ENCODE data around the gene SOX5. TPM values are rescaled to one million over a fixed set of nuclear protein-coding genes. Genes with fewer than 3 reads are reported as not detected.
A peak's percentile ranks its signal among the peaks of the same experiment; 100 is the strongest.

Gene SOX5
- polyA plus RNA-seq (2013): 3.7 and 4.0 TPM in 2 replicates

GRCh38 chr12:23949348-23950209, at the start of gene SOX5:
SOX5 (minus strand) TSS chr12:23949670; CDS start chr12:23949601, 69 bp downstream.
- Histone ChIP-seq H4K91ac (ENCODE audit: low read depth, low read length) (peak within 1 kb of the TSS; percentile 53), H3K18ac (ENCODE audit: low read length) (no peak within 1 kb of the TSS), H3K14ac (ENCODE audit: low read length) (peak within 1 kb of the TSS; percentile 45), H3K23ac (ENCODE audit: low read length) (no peak within 1 kb of the TSS), H3K79me2 (ENCODE audit: control insufficient read depth, insufficient read depth, low read length, poor library complexity) (no peaks in the 10 kb centered on the region), H3K79me1 (ENCODE audit: low read length) (peaks cover 11% of the 10 kb centered on the region), H3K4me2 (ENCODE audit: low read length) (peak within 1 kb of the TSS; percentile 90), H3K4me1 (ENCODE audit: control insufficient read depth in 1 of 2, insufficient read depth in 2 of 2, low read length in 2 of 2) (peaks cover 0 to 2% of the 10 kb centered on the region in 2 experiments), H4K8ac (ENCODE audit: low read depth, low read length) (peak within 1 kb of the TSS; percentile 32), H3K4ac (ENCODE audit: low read depth, low read length) (no peak within 1 kb of the TSS), H2BK120ac (ENCODE audit: insufficient read depth, low read length, poor library complexity) (peak within 1 kb of the TSS; percentile 48), H2AK5ac (ENCODE audit: low read length) (no peak within 1 kb of the TSS), H2BK5ac (ENCODE audit: low read depth, low read length, poor library complexity) (peak within 1 kb of the TSS; percentile 79), H4K12ac (ENCODE audit: low read depth, low read length) (no peak within 1 kb of the TSS), H3K27ac (ENCODE audit: low read depth, low read length) (peak within 1 kb of the TSS; percentile 89), H2AFZ (ENCODE audit: insufficient read depth, low read length, poor library complexity) (no peak within 1 kb of the TSS), H3K4me3 (ENCODE audit: low read depth, low read length) (peak within 1 kb of the TSS; percentile 43), H3K9me3 (ENCODE audit: insufficient read depth, low read depth, low read length) (no peaks in the 10 kb centered on the region), H3K36me3 (ENCODE audit: control insufficient read depth in 1 of 2, insufficient read depth in 2 of 2, low read length in 2 of 2) (no peaks in the 10 kb centered on the region), H2BK12ac (ENCODE audit: low read length) (peak within 1 kb of the TSS; percentile 19), H3K9ac (ENCODE audit: low read length) (no peak within 1 kb of the TSS), H3K27me3 (ENCODE audit: insufficient read depth, low read length) (no peaks in the 10 kb centered on the region)
- no CpG with 5 or more reads among the region's 13 CpGs for WGBS (ENCODE audit: extremely low coverage, insufficient coverage, insufficient read length)
- DNase-seq: no peak

- no peaks in the 10 kb centered on the region for H3K79me2 ChIP-seq (ENCODE audit: control insufficient read depth, insufficient read depth, low read length, poor library complexity)
- no peaks in the 10 kb centered on the region for H3K27me3 ChIP-seq (ENCODE audit: insufficient read depth, low read length)
- peak overlapping the region; percentile 14 for H3K4me2 ChIP-seq (ENCODE audit: low read length)
- no peak overlapping the region for H2BK12ac ChIP-seq (ENCODE audit: low read length)
- no peak overlapping the region for H2BK120ac ChIP-seq (ENCODE audit: insufficient read depth, low read length, poor library complexity)
- no peak overlapping the region for H4K8ac ChIP-seq (ENCODE audit: low read depth, low read length)
- H2AK5ac ChIP-seq (ENCODE audit: low read length): no peak overlapping the region
- no peak overlapping the region for H4K12ac ChIP-seq (ENCODE audit: low read depth, low read length)
- WGBS (ENCODE audit: extremely low coverage, insufficient coverage, insufficient read length): no CpG with 5 or more reads among the region's 1 CpG
- no peaks in the 10 kb centered on the region for H3K9me3 ChIP-seq (ENCODE audit: insufficient read depth, low read depth, low read length)
- no peak overlapping the region for H3K14ac ChIP-seq (ENCODE audit: low read length)
- no peak overlapping the region for H3K4me3 ChIP-seq (ENCODE audit: low read depth, low read length)
- no peak overlapping the region for H3K4ac ChIP-seq (ENCODE audit: low read depth, low read length)
- H3K36me3 ChIP-seq (ENCODE audit: control insufficient read depth in 1 of 2, insufficient read depth in 2 of 2, low read length in 2 of 2): no peaks in the 10 kb centered on the region
- H4K91ac ChIP-seq (ENCODE audit: low read depth, low read length): no peak overlapping the region
- DNase-seq: no peak
- no peak overlapping the region for H3K23ac ChIP-seq (ENCODE audit: low read length)
- H3K18ac ChIP-seq (ENCODE audit: low read length): no peak overlapping the region
- H2AFZ ChIP-seq (ENCODE audit: insufficient read depth, low read length, poor library complexity): no peak overlapping the region
- H2BK5ac ChIP-seq (ENCODE audit: low read depth, low read length, poor library complexity): no peak overlapping the region
- H3K27ac ChIP-seq (ENCODE audit: low read depth, low read length): no peak overlapping the region
- H3K79me1 ChIP-seq (ENCODE audit: low read length): no peaks in the 10 kb centered on the region
- H3K9ac ChIP-seq (ENCODE audit: low read length): no peak overlapping the region
- H3K4me1 ChIP-seq (ENCODE audit: control insufficient read depth in 1 of 2, insufficient read depth in 2 of 2, low read length in 2 of 2): no peaks in the 10 kb centered on the region
These were observed 37.6 kb upstream of the SOX5 start for GRCh38 chr12:23987046-23987445.

- Histone ChIP-seq H2AK5ac (ENCODE audit: low read length) (no peak overlapping the region), H3K4ac (ENCODE audit: low read depth, low read length) (no peak overlapping the region), H4K8ac (ENCODE audit: low read depth, low read length) (no peak overlapping the region), H3K18ac (ENCODE audit: low read length) (no peak overlapping the region), H3K79me1 (ENCODE audit: low read length) (no peaks in the 10 kb centered on the region), H3K4me3 (ENCODE audit: low read depth, low read length) (no peak overlapping the region), H2BK120ac (ENCODE audit: insufficient read depth, low read length, poor library complexity) (no peak overlapping the region), H3K27me3 (ENCODE audit: insufficient read depth, low read length) (no peaks in the 10 kb centered on the region), H3K9me3 (ENCODE audit: insufficient read depth, low read depth, low read length) (no peaks in the 10 kb centered on the region), H3K4me1 (ENCODE audit: control insufficient read depth in 1 of 2, insufficient read depth in 2 of 2, low read length in 2 of 2) (peaks cover 4% of the 10 kb centered on the region in 2 experiments), H3K4me2 (ENCODE audit: low read length) (no peak overlapping the region), H3K9ac (ENCODE audit: low read length) (peak overlapping the region; percentile 56), H3K23ac (ENCODE audit: low read length) (no peak overlapping the region), H2BK12ac (ENCODE audit: low read length) (no peak overlapping the region), H4K12ac (ENCODE audit: low read depth, low read length) (no peak overlapping the region), H3K79me2 (ENCODE audit: control insufficient read depth, insufficient read depth, low read length, poor library complexity) (no peaks in the 10 kb centered on the region), H4K91ac (ENCODE audit: low read depth, low read length) (no peak overlapping the region), H2BK5ac (ENCODE audit: low read depth, low read length, poor library complexity) (no peak overlapping the region), H3K14ac (ENCODE audit: low read length) (no peak overlapping the region), H3K27ac (ENCODE audit: low read depth, low read length) (no peak overlapping the region), H2AFZ (ENCODE audit: insufficient read depth, low read length, poor library complexity) (no peak overlapping the region), H3K36me3 (ENCODE audit: control insufficient read depth in 1 of 2, insufficient read depth in 2 of 2, low read length in 2 of 2) (no peaks in the 10 kb centered on the region)
- WGBS (ENCODE audit: extremely low coverage, insufficient coverage, insufficient read length): no CpG with 5 or more reads among the region's 3 CpGs
- DNase-seq: peak; percentile 56 to 66
These were observed 31.4 kb upstream of the SOX5 start for GRCh38 chr12:23980826-23981225.

GRCh38 chr12:23964812-23965211, 15.3 kb upstream of the SOX5 start:
- H4K91ac ChIP-seq (ENCODE audit: low read depth, low read length): no peak overlapping the region
- H3K23ac ChIP-seq (ENCODE audit: low read length): no peak overlapping the region
- H2BK5ac ChIP-seq (ENCODE audit: low read depth, low read length, poor library complexity): no peak overlapping the region
- no peak overlapping the region for H3K4me3 ChIP-seq (ENCODE audit: low read depth, low read length)
- H2AFZ ChIP-seq (ENCODE audit: insufficient read depth, low read length, poor library complexity): no peak overlapping the region
- H2BK12ac ChIP-seq (ENCODE audit: low read length): no peak overlapping the region
- no peak overlapping the region for H3K14ac ChIP-seq (ENCODE audit: low read length)
- H3K4me1 ChIP-seq (ENCODE audit: control insufficient read depth in 1 of 2, insufficient read depth in 2 of 2, low read length in 2 of 2): peaks cover 0 to 4% of the 10 kb centered on the region in 2 experiments
- no peak overlapping the region for H4K12ac ChIP-seq (ENCODE audit: low read depth, low read length)
- peaks cover 1% of the 10 kb centered on the region for H3K9me3 ChIP-seq (ENCODE audit: insufficient read depth, low read depth, low read length)
- H3K4ac ChIP-seq (ENCODE audit: low read depth, low read length): no peak overlapping the region
- H3K27me3 ChIP-seq (ENCODE audit: insufficient read depth, low read length): no peaks in the 10 kb centered on the region
- no peak for DNase-seq
- H3K4me2 ChIP-seq (ENCODE audit: low read length): no peak overlapping the region
- H3K18ac ChIP-seq (ENCODE audit: low read length): no peak overlapping the region
- WGBS (ENCODE audit: extremely low coverage, insufficient coverage, insufficient read length): no CpG with 5 or more reads among the region's 10 CpGs
- H3K79me2 ChIP-seq (ENCODE audit: control insufficient read depth, insufficient read depth, low read length, poor library complexity): no peaks in the 10 kb centered on the region
- H3K27ac ChIP-seq (ENCODE audit: low read depth, low read length): no peak overlapping the region
- H4K8ac ChIP-seq (ENCODE audit: low read depth, low read length): no peak overlapping the region
- no peaks in the 10 kb centered on the region for H3K36me3 ChIP-seq (ENCODE audit: control insufficient read depth in 1 of 2, insufficient read depth in 2 of 2, low read length in 2 of 2)
- no peak overlapping the region for H2AK5ac ChIP-seq (ENCODE audit: low read length)
- H2BK120ac ChIP-seq (ENCODE audit: insufficient read depth, low read length, poor library complexity): no peak overlapping the region
- H3K79me1 ChIP-seq (ENCODE audit: low read length): no peaks in the 10 kb centered on the region
- no peak overlapping the region for H3K9ac ChIP-seq (ENCODE audit: low read length)
